ENCODE data around the gene MTCL1. TPM values are rescaled to one million over a fixed set of nuclear protein-coding genes. Genes with fewer than 3 reads are reported as not detected.

Gene MTCL1
- total RNA-seq, 6 experiments from 2014 or later, result 1.4 to 7.4 (median 3.6) TPM

GRCh38 chr18:8669571-8669970 lies 35.8 kb upstream of the MTCL1 start:
- Histone ChIP-seq H3K36me3 (no peaks in the 10 kb centered on the region), H3K27me3 (no peaks in the 10 kb centered on the region), H3K27ac (no peak overlapping the region), H3K9me3 (no peaks in the 10 kb centered on the region), H3K4me3 (no peak overlapping the region), H3K4me1 (no peaks in the 10 kb centered on the region)
- ATAC-seq (no peak), DNase-seq (no peak)
- 59% methylated on average over 4 of the region's 4 CpGs for WGBS (ENCODE audit: insufficient coverage, low coverage, low lambda C conversion rate, missing lambda C conversion rate)
- intact Hi-C loops (cut with DNase I), result no loop called here
- TF ChIP-seq CTCF (IDR thresholded peaks at IDR 0.05) (no peak), POLR2A (IDR thresholded peaks at IDR 0.05) (no peak)

GRCh38 chr18:8673256-8674209 lies 31.8 kb upstream of the MTCL1 start:
- Histone ChIP-seq H3K4me1 (no peaks in the 10 kb centered on the region), H3K27me3 (no peaks in the 10 kb centered on the region), H3K36me3 (no peaks in the 10 kb centered on the region), H3K4me3 (no peak overlapping the region), H3K27ac (no peak overlapping the region), H3K9me3 (no peaks in the 10 kb centered on the region)
- 79% methylated on average over 8 of the region's 9 CpGs for WGBS (ENCODE audit: insufficient coverage, low coverage, low lambda C conversion rate, missing lambda C conversion rate)
- intact Hi-C loops (cut with DNase I), result no loop called here
- DNase-seq (no peak), ATAC-seq (no peak)
- TF ChIP-seq POLR2A (IDR thresholded peaks at IDR 0.05), result no peak
- TF ChIP-seq CTCF (IDR thresholded peaks at IDR 0.05), result no peak

GRCh38 chr18:8675057-8675456 lies 30.3 kb upstream of the MTCL1 start:
- H3K27me3 ChIP-seq, result no peaks in the 10 kb centered on the region
- no peaks in the 10 kb centered on the region for H3K9me3 ChIP-seq
- H3K27ac ChIP-seq, result no peak overlapping the region
- TF ChIP-seq POLR2A (IDR thresholded peaks at IDR 0.05) (no peak), CTCF (IDR thresholded peaks at IDR 0.05) (no peak)
- no peak for ATAC-seq
- no peak overlapping the region for H3K4me3 ChIP-seq
- WGBS (ENCODE audit: insufficient coverage, low coverage, low lambda C conversion rate, missing lambda C conversion rate), result 81% methylated on average over 4 of the region's 4 CpGs
- no peaks in the 10 kb centered on the region for H3K36me3 ChIP-seq
- H3K4me1 ChIP-seq, result no peaks in the 10 kb centered on the region
- intact Hi-C loops (cut with DNase I), result no loop called here
- no peak for DNase-seq

- H3K27me3 ChIP-seq, result no peaks in the 10 kb centered on the region
- no peaks in the 10 kb centered on the region for H3K4me1 ChIP-seq
- no peaks in the 10 kb centered on the region for H3K36me3 ChIP-seq
- H3K27ac ChIP-seq, result no peak overlapping the region
- WGBS (ENCODE audit: insufficient coverage, low coverage, low lambda C conversion rate, missing lambda C conversion rate), result 91% methylated on average over 4 of the region's 4 CpGs
- TF ChIP-seq POLR2A (IDR thresholded peaks at IDR 0.05) (no peak), CTCF (IDR thresholded peaks at IDR 0.05) (no peak)
- no peak overlapping the region for H3K4me3 ChIP-seq
- intact Hi-C loops (cut with DNase I), result no loop called here
- H3K9me3 ChIP-seq, result no peaks in the 10 kb centered on the region
- no peak for DNase-seq
- ATAC-seq, result no peak
These were observed 24.2 kb upstream of the MTCL1 start for GRCh38 chr18:8681196-8681595.

Measured in right lobe of liver (tissue), 6 donors.